ENCODE data around the gene PARD3.

DNA sequence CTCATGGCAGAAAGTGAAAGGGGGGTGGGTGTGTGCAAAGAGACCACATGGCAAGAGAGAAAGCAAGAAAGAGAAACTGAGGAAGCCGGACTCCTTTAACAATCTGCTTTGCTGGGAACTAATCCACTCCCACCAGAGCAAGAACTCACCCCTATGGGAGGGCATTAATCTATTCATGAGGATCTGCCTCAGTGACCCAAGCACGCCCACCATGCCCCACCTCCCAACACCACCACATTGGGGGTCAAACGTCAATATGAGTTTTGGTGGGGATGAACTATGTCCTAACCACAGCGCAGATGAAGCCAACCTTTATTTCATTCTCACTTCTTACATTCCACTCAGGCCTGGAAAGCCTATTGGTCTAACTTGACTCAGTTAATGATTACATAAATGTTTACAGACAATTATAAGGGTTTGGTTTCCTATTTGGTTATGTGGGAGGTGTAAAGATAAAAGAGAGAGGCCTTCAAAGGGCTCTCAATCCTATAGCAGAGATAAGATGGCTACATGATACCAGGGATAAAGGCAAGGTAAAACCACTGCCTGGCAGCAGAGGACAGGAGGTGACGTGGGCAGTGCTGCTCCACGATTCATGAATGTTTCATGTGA, 601.8 kb downstream of the PARD3 start:
- no peak for TF ChIP-seq CTCF (conservative IDR thresholded peaks at IDR 0.05; ENCODE audit: low read length)
- no peak for TF ChIP-seq EZH2phosphoT487 (IDR thresholded peaks at IDR 0.05; ENCODE audit: borderline replicate concordance)

Measured in Loucy (cell line).